ENCODE results near the gene LCE3C. TPM values are rescaled to one million over a fixed set of nuclear protein-coding genes. Genes with fewer than 3 reads are reported as not detected.

Gene LCE3C
- total RNA-seq, 1 donor from 2014 or later: not detected

- Histone ChIP-seq H3K9ac (no peak overlapping the region), H3K79me2 (ENCODE audit: low read depth) (no peaks in the 10 kb centered on the region), H3K9me3 (ENCODE audit: low read depth) (peaks cover 21% of the 10 kb centered on the region), H2AFZ (replicated peaks) (no peak overlapping the region), H3K4me2 (no peak overlapping the region), H3K27ac (no peak overlapping the region), H3K4me3 (no peak overlapping the region), H3K36me3 (no peaks in the 10 kb centered on the region), H4K20me1 (ENCODE audit: low read depth) (no peaks in the 10 kb centered on the region), H3K27me3 (no peaks in the 10 kb centered on the region), H3F3A (ENCODE audit: low read depth) (no peaks in the 10 kb centered on the region), H3K4me1 (no peaks in the 10 kb centered on the region)
- H3K36me3 Mint-ChIP-seq: no peaks in the 10 kb centered on the region
- no peak overlapping the region for H3K27ac Mint-ChIP-seq
- no peak overlapping the region for H3K4me3 Mint-ChIP-seq
- peaks cover 20% of the 10 kb centered on the region for H3K9me3 Mint-ChIP-seq
- DNase-seq (ENCODE audit: low spot score): no peak
- TF ChIP-seq CTCF (IDR thresholded peaks at IDR 0.05): no peak
- no peak for TF ChIP-seq EZH2 (IDR thresholded peaks at IDR 0.05)
- no peak for TF ChIP-seq EZH2phosphoT487 (IDR thresholded peaks at IDR 0.05)
- peaks cover 5% of the 10 kb centered on the region for H3K27me3 Mint-ChIP-seq (ENCODE audit: insufficient read depth, low read depth)
- no peaks in the 10 kb centered on the region for H3K4me1 Mint-ChIP-seq
Observed at GRCh38 chr1:152582647-152583046, 17.4 kb upstream of the LCE3C start.

- Mint-ChIP-seq H3K4me3 (no peak overlapping the region), H3K9me3 (peaks cover 4% of the 10 kb centered on the region), H3K27me3 (ENCODE audit: insufficient read depth, low read depth) (peaks cover 2% of the 10 kb centered on the region), H3K27ac (no peak overlapping the region), H3K36me3 (no peaks in the 10 kb centered on the region), H3K4me1 (no peaks in the 10 kb centered on the region)
- Histone ChIP-seq H3K36me3 (no peaks in the 10 kb centered on the region), H3K27me3 (no peaks in the 10 kb centered on the region), H4K20me1 (ENCODE audit: low read depth) (no peaks in the 10 kb centered on the region), H3K79me2 (ENCODE audit: low read depth) (no peaks in the 10 kb centered on the region), H3K9me3 (ENCODE audit: low read depth) (peaks cover 9% of the 10 kb centered on the region), H3F3A (ENCODE audit: low read depth) (no peaks in the 10 kb centered on the region), H3K9ac (no peak overlapping the region), H2AFZ (replicated peaks) (no peak overlapping the region), H3K4me1 (no peaks in the 10 kb centered on the region), H3K4me2 (no peak overlapping the region), H3K27ac (no peak overlapping the region), H3K4me3 (no peak overlapping the region)
- no peak for DNase-seq (ENCODE audit: low spot score)
- TF ChIP-seq CTCF (IDR thresholded peaks at IDR 0.05): no peak
- TF ChIP-seq EZH2 (IDR thresholded peaks at IDR 0.05): no peak
- TF ChIP-seq EZH2phosphoT487 (IDR thresholded peaks at IDR 0.05): no peak
Observed at GRCh38 chr1:152585586-152585985, 14.4 kb upstream of the LCE3C start.

GRCh38 chr1:152596986-152597385, 3.0 kb upstream of the LCE3C start:
- Histone ChIP-seq H4K20me1 (ENCODE audit: low read depth) (no peaks in the 10 kb centered on the region), H3K79me2 (ENCODE audit: low read depth) (no peaks in the 10 kb centered on the region), H3K27me3 (no peaks in the 10 kb centered on the region), H3F3A (ENCODE audit: low read depth) (no peaks in the 10 kb centered on the region), H3K4me1 (no peaks in the 10 kb centered on the region), H2AFZ (replicated peaks) (no peak overlapping the region), H3K9ac (no peak overlapping the region), H3K27ac (no peak overlapping the region), H3K9me3 (ENCODE audit: low read depth) (no peaks in the 10 kb centered on the region), H3K36me3 (no peaks in the 10 kb centered on the region), H3K4me3 (no peak overlapping the region), H3K4me2 (no peak overlapping the region)
- no peaks in the 10 kb centered on the region for H3K27me3 Mint-ChIP-seq (ENCODE audit: insufficient read depth, low read depth)
- H3K4me3 Mint-ChIP-seq: no peak overlapping the region
- H3K9me3 Mint-ChIP-seq: peaks cover 12% of the 10 kb centered on the region
- H3K27ac Mint-ChIP-seq: no peak overlapping the region
- no peaks in the 10 kb centered on the region for H3K4me1 Mint-ChIP-seq
- no peak for DNase-seq (ENCODE audit: low spot score)
- no peak for TF ChIP-seq CTCF (IDR thresholded peaks at IDR 0.05)
- no peak for TF ChIP-seq EZH2 (IDR thresholded peaks at IDR 0.05)
- no peak for TF ChIP-seq EZH2phosphoT487 (IDR thresholded peaks at IDR 0.05)
- no peaks in the 10 kb centered on the region for H3K36me3 Mint-ChIP-seq
